ENCODE results near the gene ARHGAP26. TPM values are rescaled to one million over a fixed set of nuclear protein-coding genes. Genes with fewer than 3 reads are reported as not detected.

ARHGAP26 gene
- total RNA-seq, 2 experiments from 2014 or later = 17.0 to 19.5 TPM

DNA sequence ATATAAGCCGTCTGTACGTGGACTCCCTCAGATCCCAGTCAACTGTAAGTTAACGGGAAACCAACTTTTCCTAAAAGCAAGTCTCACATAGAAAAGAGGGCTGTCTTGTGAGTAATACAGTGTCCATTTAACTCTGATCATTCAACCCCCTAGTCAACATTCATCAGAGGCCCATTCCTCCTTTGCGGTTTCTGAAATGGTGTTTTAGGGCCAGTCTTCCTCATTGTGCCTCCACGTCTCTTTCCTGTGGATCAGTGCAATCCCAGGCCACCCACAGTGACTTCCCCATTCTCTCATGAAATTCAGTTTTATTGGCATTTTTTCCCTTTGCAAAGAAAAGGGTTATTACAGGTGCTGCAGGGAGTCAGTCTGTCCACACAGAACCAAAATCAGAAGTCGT is 371.5 kb downstream of the ARHGAP26 start:
- DNase-seq = no peak
- H3K27me3 Mint-ChIP-seq (ENCODE audit: low read depth) = no peaks in the 10 kb centered on the region
- H3K4me3 Mint-ChIP-seq = no peak overlapping the region
- no peak overlapping the region for H3K27ac Mint-ChIP-seq
- no peaks in the 10 kb centered on the region for H3K36me3 Mint-ChIP-seq (ENCODE audit: low read depth)
- no peaks in the 10 kb centered on the region for H3K9me3 Mint-ChIP-seq
- intact Hi-C loops (cut with micrococcal nuclease) = no loop called here
- peaks cover 4% of the 10 kb centered on the region for H3K4me1 Mint-ChIP-seq (ENCODE audit: low read depth)
- CTCF ChIA-PET = interaction anchor here (0.9 kb wide), 1 partner anchor 10 kb away, joined by 5 read pairs; no protein-coding TSS in a partner anchor

DNA sequence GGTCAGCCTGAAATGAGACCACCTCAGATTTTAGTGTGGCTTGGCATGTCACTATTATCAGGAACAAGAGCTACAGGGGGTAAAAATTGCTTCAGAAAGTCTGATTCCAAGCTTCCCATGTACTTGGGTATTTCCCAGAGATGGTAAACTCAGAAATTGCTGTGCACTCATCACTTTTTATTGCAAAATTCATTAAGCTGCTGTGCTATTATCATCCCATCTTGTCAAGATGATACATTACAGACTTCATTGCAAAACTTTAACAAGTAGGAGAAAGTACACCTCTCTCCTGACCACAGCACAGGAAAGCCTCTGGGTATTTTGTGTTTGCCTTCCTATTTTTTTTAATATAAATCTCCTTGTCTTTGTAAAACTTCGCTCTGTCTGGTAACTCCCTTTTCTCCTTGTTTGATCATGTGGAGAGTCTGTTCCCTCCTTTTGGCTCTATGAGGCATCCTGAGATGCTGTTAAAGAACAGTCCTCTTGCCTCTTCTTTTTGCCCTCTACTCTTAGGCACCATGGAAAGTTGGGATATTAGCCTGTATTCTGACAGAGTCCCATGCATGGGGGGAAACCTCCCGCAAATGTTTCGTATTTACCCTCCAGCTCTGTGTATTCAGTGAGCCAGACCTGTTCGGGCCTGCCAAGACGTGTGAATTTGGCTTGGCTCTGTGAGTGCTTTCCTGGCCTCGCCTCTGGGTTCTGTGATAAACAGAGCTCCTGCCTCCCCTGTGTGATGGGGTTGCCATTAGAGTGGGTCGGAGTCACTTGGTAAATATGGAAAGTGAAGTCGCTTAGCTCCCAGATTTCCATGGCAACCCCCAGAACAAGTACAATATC is 372.6 kb downstream of the ARHGAP26 start:
- CTCF ChIA-PET = no interaction called here
- Mint-ChIP-seq H3K36me3 (ENCODE audit: low read depth) (no peaks in the 10 kb centered on the region), H3K27me3 (ENCODE audit: low read depth) (no peaks in the 10 kb centered on the region), H3K4me1 (ENCODE audit: low read depth) (peaks cover 4% of the 10 kb centered on the region), H3K9me3 (no peaks in the 10 kb centered on the region), H3K4me3 (no peak overlapping the region), H3K27ac (no peak overlapping the region)
- intact Hi-C loops (cut with micrococcal nuclease) = no loop called here
- no peak for DNase-seq

DNA sequence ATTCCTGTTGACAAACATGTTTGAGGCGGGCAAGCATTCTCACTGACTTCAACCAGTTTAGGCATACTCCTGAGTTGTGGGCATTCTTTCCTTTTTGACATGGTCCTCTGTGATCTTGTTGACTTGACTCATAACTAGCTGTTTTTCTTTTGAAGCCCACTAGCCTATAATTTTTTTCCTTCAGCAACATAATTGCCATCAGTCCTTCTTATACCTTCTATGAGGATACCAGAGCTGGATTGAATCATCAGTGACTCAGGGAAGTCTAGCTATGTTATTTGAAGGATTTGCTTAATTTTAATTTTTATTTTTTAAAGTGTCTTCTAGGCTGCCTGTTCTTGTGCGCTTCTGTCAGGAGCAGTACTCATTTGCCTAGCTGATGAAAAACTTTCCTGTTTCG is 373.8 kb downstream of the ARHGAP26 start:
- Mint-ChIP-seq H3K36me3 (ENCODE audit: low read depth) (peaks cover 3% of the 10 kb centered on the region), H3K4me1 (ENCODE audit: low read depth) (peaks cover 4% of the 10 kb centered on the region), H3K4me3 (no peak overlapping the region), H3K27ac (no peak overlapping the region), H3K27me3 (ENCODE audit: low read depth) (no peaks in the 10 kb centered on the region), H3K9me3 (no peaks in the 10 kb centered on the region)
- CTCF ChIA-PET = no interaction called here
- no peak for DNase-seq
- intact Hi-C loops (cut with micrococcal nuclease) = no loop called here

DNA sequence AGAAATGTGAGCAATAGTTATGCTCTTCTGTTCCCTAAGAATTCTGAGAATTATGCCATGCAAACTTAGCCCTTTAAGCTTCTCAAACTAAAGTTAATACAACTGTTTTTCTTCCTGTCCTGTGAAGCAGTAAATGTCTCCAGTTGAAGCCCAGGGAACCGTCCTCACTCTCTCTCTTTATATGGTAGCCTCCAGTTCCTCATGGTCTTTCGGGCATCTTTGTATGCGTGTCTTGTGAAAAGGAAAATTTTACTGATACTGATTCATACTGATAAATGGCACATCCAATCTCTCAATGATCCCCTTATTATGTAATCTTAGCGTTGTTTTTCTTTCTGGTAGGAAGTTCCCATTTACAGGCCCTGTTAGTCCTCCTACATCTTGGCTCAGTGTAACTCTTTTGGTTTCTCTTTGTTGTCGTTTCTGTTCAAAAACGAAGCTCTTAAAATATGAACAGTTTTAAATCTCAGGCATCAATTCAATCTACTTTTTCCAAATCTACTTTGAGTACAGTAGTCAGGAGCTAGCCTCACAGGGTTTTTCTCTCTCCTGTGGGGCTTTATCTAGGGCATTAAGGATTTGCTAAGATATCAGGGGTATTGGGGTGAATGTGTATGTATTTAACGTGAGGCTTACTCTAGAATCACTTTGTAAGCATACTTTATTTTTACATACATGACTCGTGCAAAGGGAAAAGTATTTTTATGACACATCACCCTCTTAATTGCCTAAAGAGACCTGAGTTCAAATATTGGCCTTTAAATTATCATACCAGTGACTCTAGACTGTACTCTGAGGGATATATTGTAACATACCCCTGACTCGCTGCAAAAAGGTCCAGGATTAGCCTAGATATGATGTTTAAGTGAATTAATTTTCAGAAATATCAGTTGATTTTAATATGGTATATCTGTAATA is 375.3 kb downstream of the ARHGAP26 start:
- no peak for DNase-seq
- peaks cover 9% of the 10 kb centered on the region for H3K36me3 Mint-ChIP-seq (ENCODE audit: low read depth)
- intact Hi-C loops (cut with micrococcal nuclease) = no loop called here
- no peak overlapping the region for H3K27ac Mint-ChIP-seq
- no peaks in the 10 kb centered on the region for H3K9me3 Mint-ChIP-seq
- CTCF ChIA-PET = interaction anchor here (1.0 kb wide), 1 partner anchor 143 kb away, joined by 3 read pairs; no protein-coding TSS in a partner anchor
- no peaks in the 10 kb centered on the region for H3K27me3 Mint-ChIP-seq (ENCODE audit: low read depth)
- no peak overlapping the region for H3K4me3 Mint-ChIP-seq
- H3K4me1 Mint-ChIP-seq (ENCODE audit: low read depth) = peaks cover 4% of the 10 kb centered on the region

DNA sequence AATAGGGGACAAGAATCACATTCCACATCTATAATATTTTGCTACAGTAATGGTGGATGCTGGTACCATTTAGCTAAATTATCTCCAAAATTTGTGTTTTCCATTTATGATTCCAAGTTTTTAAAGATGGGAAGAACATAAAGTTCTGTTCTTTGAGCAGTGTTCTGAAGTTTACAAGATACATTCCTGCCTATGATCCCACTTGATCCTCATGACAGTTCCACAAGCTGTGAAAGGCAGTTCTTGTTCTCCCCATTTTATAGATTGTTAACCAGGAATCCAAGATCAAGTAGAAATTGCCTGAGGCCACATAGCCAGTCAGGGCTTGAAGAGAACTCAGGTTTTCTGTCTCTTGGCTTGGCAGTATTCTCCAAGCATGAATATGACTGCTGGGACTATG is 376.0 kb downstream of the ARHGAP26 start:
- Mint-ChIP-seq H3K4me3 (no peak overlapping the region), H3K27me3 (ENCODE audit: low read depth) (no peaks in the 10 kb centered on the region), H3K4me1 (ENCODE audit: low read depth) (peaks cover 4% of the 10 kb centered on the region), H3K36me3 (ENCODE audit: low read depth) (peaks cover 9% of the 10 kb centered on the region), H3K27ac (no peak overlapping the region), H3K9me3 (no peaks in the 10 kb centered on the region)
- intact Hi-C loops (cut with micrococcal nuclease) = no loop called here
- no peak for DNase-seq
- CTCF ChIA-PET = interaction anchor here (1.0 kb wide), 1 partner anchor 144 kb away, joined by 3 read pairs; no protein-coding TSS in a partner anchor

DNA sequence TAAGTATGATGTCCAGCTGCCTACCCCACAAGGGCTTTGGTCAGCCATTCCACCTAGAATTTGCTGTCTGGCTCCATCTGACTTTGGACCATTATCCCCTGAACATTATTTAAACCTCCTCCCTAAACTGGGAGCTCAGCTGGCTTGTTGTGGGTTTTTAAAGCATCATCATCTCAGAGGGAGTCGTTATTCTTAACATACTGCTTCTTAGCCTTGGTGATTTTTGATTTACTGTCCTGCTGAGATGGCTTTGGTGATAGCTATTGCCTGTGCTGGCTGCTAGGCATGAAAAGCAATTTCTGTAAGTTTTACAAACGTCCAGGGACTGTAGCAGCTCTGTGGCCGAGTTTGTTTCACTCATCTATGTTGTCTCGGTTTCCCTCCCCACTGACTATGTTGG is 377.2 kb downstream of the ARHGAP26 start:
- Mint-ChIP-seq H3K4me1 (ENCODE audit: low read depth) (peaks cover 4% of the 10 kb centered on the region), H3K27ac (no peak overlapping the region), H3K9me3 (no peaks in the 10 kb centered on the region), H3K27me3 (ENCODE audit: low read depth) (no peaks in the 10 kb centered on the region), H3K36me3 (ENCODE audit: low read depth) (peaks cover 14% of the 10 kb centered on the region), H3K4me3 (no peak overlapping the region)
- CTCF ChIA-PET = no interaction called here
- no peak for DNase-seq
- intact Hi-C loops (cut with micrococcal nuclease) = no loop called here

DNA sequence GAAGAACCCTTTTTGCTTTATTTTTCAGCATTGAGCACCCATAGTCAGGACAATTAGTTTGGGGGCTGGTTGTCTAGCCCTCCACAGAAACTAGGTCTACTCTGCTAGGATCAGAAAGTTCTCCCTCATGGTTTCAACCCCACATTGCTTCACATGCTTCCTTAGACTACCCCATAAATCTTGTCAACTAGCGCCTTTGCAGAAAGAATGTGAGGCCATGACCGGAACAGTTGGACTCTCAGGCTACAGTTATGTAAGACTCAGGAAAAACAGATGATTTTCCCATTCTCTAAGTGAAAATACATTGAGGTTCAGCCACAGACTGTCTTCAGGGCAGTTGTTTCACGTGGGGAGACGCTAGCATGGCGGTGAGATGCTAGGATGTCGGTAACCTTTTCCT is 377.7 kb downstream of the ARHGAP26 start:
- DNase-seq = no peak
- intact Hi-C loops (cut with micrococcal nuclease) = no loop called here
- peaks cover 4% of the 10 kb centered on the region for H3K4me1 Mint-ChIP-seq (ENCODE audit: low read depth)
- no peak overlapping the region for H3K4me3 Mint-ChIP-seq
- peaks cover 14% of the 10 kb centered on the region for H3K36me3 Mint-ChIP-seq (ENCODE audit: low read depth)
- CTCF ChIA-PET = no interaction called here
- no peaks in the 10 kb centered on the region for H3K27me3 Mint-ChIP-seq (ENCODE audit: low read depth)
- no peaks in the 10 kb centered on the region for H3K9me3 Mint-ChIP-seq
- no peak overlapping the region for H3K27ac Mint-ChIP-seq

DNA sequence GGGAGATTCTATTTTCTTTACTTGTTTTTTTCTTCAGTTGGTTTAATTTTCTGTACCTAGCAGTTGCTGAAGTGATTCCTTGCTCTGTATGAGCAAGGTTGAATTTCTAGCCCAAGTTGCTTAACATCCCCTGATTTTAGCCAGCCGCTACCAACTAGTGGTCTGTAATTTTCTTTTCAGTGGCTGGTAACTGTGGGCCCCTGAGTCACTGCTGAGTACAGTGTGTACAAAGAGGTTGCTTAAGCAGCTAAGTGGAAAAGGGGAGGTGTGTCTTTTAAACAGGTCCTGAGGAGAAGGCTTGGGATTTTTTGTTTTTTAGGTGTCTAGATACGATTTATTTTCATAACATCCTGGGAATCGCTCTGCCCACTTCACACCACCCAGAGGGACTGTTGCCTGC is 378.6 kb downstream of the ARHGAP26 start:
- H3K36me3 Mint-ChIP-seq (ENCODE audit: low read depth) = peaks cover 14% of the 10 kb centered on the region
- intact Hi-C loops (cut with micrococcal nuclease) = no loop called here
- H3K4me1 Mint-ChIP-seq (ENCODE audit: low read depth) = peaks cover 7% of the 10 kb centered on the region
- no peak for DNase-seq
- H3K27me3 Mint-ChIP-seq (ENCODE audit: low read depth) = no peaks in the 10 kb centered on the region
- H3K27ac Mint-ChIP-seq = no peak overlapping the region
- H3K4me3 Mint-ChIP-seq = no peak overlapping the region
- no peaks in the 10 kb centered on the region for H3K9me3 Mint-ChIP-seq
- CTCF ChIA-PET = no interaction called here

DNA sequence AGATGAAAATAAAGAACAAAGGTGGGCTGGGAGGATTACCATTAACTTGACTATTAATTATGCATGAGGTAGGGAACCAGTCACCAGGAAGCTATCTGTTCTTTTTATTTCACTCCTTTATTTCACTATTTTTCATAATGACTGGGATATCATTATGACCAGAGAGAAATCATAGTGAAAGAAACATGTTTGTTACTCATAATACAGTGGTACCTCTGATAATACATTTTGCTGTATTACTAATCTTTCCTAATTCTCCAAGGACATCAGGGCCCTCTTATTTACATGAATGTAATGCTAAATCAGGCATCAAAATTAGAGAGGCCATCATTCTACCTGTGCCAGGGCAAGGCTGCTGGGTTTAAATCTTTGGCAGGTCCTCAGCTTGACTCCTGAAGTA is 379.6 kb downstream of the ARHGAP26 start:
- Mint-ChIP-seq H3K4me1 (ENCODE audit: low read depth) (peaks cover 7% of the 10 kb centered on the region), H3K9me3 (no peaks in the 10 kb centered on the region), H3K36me3 (ENCODE audit: low read depth) (peaks cover 14% of the 10 kb centered on the region), H3K27ac (no peak overlapping the region), H3K4me3 (no peak overlapping the region), H3K27me3 (ENCODE audit: low read depth) (no peaks in the 10 kb centered on the region)
- intact Hi-C loops (cut with micrococcal nuclease) = no loop called here
- CTCF ChIA-PET = no interaction called here
- no peak for DNase-seq

DNA sequence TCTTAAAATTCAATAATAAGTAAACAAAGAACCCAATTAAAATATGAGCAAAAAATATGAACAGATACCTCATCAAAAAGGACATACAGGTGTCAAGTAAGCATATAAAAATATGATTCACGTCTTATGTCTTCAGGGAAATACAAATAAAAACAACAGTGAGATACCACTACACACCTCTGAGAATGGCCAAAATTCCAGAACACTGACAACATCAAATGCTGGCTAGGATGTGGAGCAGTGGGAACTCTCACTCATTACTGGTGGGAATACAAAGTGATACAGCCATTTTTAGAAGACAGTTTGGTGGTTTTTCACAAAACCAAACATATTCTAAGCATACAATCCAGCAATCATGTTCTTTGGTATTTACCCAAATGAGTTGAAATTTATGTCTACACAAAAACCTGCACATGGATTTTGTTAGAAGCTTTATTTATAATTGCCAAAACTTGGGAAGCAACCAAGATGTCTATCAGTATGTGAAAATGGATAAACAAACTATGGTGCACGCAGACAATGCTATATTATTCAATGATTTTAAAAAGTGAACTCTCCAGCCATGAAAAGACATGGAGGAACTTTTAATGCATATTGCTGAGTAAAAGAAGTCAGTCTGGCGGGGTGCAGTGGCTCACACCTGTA is 381.0 kb downstream of the ARHGAP26 start:
- Mint-ChIP-seq H3K27me3 (ENCODE audit: low read depth) (no peaks in the 10 kb centered on the region), H3K9me3 (no peaks in the 10 kb centered on the region), H3K4me1 (ENCODE audit: low read depth) (peaks cover 3% of the 10 kb centered on the region), H3K27ac (no peak overlapping the region), H3K36me3 (ENCODE audit: low read depth) (peaks cover 14% of the 10 kb centered on the region), H3K4me3 (no peak overlapping the region)
- intact Hi-C loops (cut with micrococcal nuclease) = no loop called here
- no peak for DNase-seq
- CTCF ChIA-PET = no interaction called here

DNA sequence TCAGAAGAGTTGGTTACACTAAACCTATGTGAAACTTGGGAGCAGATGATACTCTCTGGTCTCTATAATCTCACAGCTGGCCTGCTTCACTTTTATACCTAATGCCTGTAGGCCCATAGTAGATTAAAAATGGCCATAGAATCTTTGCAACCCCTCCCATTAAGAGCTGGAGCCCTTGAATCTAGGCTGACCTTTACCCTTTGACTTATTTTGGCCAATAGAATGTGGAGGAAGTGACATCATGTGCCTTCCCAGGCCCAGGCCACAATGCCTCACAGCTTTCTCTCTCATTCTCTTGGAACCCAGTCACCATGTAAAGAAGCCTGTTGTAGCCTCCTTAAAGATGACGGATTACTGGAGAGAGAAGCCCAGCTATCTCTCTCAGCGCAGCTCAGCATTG is 382.3 kb downstream of the ARHGAP26 start:
- Mint-ChIP-seq H3K4me3 (no peak overlapping the region), H3K36me3 (ENCODE audit: low read depth) (peaks cover 16% of the 10 kb centered on the region), H3K9me3 (no peaks in the 10 kb centered on the region), H3K27me3 (ENCODE audit: low read depth) (no peaks in the 10 kb centered on the region), H3K4me1 (ENCODE audit: low read depth) (peaks cover 3% of the 10 kb centered on the region), H3K27ac (no peak overlapping the region)
- CTCF ChIA-PET = interaction anchor here (1.1 kb wide), 1 partner anchor 95 kb away, joined by 3 read pairs; no protein-coding TSS in a partner anchor
- intact Hi-C loops (cut with micrococcal nuclease) = no loop called here
- DNase-seq = no peak
